ENCODE data around the gene SLC24A2. TPM values are rescaled to one million over a fixed set of nuclear protein-coding genes. Genes with fewer than 3 reads are reported as not detected.

SLC24A2 gene
- polyA plus RNA-seq, 3 donors: 0.10 to 0.18 (median 0.16) TPM

DNA sequence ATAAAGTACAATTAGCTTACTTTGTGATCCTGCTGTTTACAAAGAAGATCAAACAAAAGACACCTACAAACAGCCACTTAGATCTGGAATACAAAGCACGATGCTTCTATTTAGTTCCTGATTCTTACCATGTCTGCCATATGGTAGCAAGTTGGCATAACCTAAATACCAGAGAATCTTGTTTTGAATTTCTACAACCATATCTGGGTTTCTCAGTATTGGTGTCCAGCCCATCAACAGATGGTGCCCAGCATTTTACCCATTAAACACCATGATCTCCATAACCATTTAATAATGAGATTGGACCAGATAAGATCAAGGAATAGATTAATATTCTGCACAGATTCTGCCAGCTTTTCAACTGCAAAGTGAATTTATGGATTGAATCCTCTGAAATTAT lies 29.8 kb downstream of the SLC24A2 start:
- DNase-seq: no peak

DNA sequence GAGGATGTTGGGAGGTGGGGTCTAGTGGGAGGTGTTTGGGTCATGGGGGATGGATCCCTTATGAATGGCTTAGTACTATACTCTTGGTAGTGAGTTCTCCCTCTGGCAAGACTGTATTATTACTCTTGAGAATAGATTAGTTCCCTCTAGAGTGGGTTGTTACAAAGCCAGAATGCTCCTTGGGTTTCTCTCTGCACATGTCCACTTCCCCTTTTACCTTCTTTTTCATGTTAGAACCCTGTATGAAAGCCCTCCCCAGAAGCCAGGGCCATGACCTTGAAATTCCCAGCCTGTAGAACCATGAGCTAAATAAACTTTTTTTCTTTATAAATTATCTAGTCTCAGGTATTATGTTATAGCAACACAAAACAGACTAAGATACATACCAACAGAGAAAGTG lies 31.1 kb downstream of the SLC24A2 start:
- DNase-seq: no peak

DNA sequence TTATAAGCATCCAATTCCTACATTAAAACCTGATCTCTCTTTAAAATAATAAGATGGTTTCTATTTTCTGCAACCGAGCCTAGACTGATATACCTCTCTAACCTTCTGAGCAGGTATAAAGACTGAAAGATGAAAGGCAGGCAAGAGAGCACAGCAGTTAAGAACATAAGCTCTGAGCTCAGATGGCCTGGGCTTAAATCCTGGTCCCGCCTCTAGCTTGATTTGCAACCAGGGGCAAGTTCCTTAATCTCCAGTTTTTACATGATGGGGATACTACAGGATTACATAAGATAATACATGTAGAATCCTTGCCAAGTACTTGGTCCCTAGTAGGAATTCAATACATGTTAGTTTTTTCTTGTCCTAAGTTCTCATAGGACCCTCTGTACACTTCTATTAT lies 33.9 kb downstream of the SLC24A2 start:
- DNase-seq: no peak

DNA sequence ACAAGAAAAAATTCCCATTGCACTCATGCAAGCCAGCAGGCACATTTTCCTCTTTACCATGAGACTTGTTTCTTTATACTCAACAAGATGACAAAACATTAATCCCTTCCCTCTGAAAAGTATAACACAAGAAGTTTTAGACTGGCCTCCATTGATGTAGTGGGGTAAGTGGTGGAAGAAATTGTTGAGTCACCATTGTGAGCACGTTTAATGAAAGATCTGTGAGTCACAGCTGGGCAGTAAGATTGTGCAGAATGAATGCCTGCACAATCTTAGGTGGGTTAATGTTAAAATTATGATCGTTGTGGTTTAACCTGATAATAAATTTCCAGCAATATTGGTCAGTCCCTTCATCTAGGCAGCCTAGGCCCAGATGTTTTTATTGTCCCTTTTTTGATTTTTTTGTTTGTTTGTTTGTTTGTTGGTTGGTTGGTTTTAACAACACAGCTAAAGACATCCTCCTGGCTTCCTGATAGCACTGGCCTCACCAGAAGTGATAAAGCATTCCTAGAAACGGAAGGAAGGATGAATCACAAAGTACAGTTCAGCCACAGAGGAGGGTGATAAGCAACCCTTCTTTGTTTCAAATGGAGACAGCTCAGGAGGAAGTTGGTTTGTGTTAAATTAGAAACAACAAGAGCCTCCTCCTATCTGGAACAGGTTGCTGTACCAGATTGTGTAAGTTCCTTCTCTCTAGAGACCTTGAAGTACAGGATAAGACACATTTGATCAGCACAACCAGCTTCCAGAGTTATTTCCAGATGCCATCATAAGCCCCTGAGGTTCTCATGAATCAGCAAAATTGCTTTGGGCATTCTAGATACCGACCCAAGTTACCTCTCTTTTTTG lies 40.3 kb downstream of the SLC24A2 start:
- no peak for DNase-seq

DNA sequence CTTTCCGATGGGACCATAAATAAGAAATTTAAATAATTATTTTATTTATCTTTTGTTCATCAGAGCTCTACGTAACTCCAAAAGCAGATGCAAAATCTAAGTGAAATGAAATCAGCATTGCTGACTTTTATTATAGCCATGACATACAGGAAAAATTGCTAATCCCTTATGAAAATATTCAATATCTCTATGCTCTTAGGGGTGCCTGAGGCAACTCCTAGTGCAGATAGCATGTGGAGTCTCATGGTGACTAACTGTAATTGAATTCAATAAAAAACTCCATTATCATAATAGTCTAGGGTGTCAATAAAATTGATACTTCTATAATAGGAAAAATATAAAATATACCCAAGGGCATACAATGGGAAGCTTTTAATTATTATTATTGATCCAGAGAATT lies 42.6 kb downstream of the SLC24A2 start:
- DNase-seq: no peak

DNA sequence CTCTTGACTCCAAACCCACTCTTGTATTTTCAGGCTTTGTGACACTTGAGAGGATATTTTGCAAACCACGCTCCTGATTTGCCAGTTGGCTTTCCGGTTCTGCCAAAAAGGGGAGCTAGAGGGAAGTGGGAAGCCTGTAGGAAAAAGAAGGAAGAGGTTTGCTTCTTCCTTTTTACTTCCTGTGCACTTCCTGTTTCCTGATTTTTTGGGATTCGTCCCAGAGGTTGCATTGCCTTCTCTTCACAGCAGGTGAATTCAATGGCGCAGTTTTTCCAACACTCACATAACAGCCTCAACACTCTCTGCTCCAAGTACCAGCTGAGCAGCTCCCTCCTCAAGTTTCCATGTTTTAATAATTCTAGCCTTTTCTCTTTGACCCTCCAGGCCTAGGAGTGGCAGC lies 47.7 kb downstream of the SLC24A2 start:
- no peak for DNase-seq
